ENCODE data around the gene LRRK1. TPM values are rescaled to one million over a fixed set of nuclear protein-coding genes. Genes with fewer than 3 reads are reported as not detected.
A peak's percentile ranks its signal among the peaks of the same experiment; 100 is the strongest.

LRRK1 gene
- total RNA-seq, 4 donors from 2014 or later, result 14.8 to 29.3 (median 19.1) TPM

- TF ChIP-seq POLR2A (IDR thresholded peaks at IDR 0.05), result no peak
- TF ChIP-seq, protein P1, sequence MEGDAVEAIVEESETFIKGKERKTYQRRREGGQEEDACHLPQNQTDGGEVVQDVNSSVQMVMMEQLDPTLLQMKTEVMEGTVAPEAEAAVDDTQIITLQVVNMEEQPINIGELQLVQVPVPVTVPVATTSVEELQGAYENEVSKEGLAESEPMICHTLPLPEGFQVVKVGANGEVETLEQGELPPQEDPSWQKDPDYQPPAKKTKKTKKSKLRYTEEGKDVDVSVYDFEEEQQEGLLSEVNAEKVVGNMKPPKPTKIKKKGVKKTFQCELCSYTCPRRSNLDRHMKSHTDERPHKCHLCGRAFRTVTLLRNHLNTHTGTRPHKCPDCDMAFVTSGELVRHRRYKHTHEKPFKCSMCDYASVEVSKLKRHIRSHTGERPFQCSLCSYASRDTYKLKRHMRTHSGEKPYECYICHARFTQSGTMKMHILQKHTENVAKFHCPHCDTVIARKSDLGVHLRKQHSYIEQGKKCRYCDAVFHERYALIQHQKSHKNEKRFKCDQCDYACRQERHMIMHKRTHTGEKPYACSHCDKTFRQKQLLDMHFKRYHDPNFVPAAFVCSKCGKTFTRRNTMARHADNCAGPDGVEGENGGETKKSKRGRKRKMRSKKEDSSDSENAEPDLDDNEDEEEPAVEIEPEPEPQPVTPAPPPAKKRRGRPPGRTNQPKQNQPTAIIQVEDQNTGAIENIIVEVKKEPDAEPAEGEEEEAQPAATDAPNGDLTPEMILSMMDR (IDR thresholded peaks at IDR 0.05), result no peak
- WGBS, 2 donors, result 86 to 87% methylated on average over 22 of the region's 22 CpGs
- intact Hi-C loops (cut with DNase I; ENCODE audit: low total_unique reads), result no loop called here
Observed at GRCh38 chr15:100887211-100887913, 31.8 kb upstream of the LRRK1 start.

GRCh38 chr15:100889385-100890050, 29.6 kb upstream of the LRRK1 start:
- 38% methylated on average over 20 of the region's 20 CpGs for WGBS, 2 donors
- no peak overlapping the region for H3K4me3 ChIP-seq (ENCODE audit: low read depth, poor library complexity, severe bottlenecking)
- DNase-seq (ENCODE audit: low spot score in 2 of 2), result peak in 1 of 2 donors; percentile 31
- TF ChIP-seq POLR2A (IDR thresholded peaks at IDR 0.05), result no peak
- TF ChIP-seq, protein P1 (IDR thresholded peaks at IDR 0.05), result no peak
- intact Hi-C loops (cut with DNase I; ENCODE audit: low total_unique reads), result no loop called here

More at GRCh38 chr15:100887211-100887913, 31.8 kb upstream of the LRRK1 start:
- H3K4me3 ChIP-seq (ENCODE audit: low read depth, poor library complexity, severe bottlenecking), result no peak overlapping the region
- DNase-seq (ENCODE audit: low spot score in 2 of 2), result no peak

DNA sequence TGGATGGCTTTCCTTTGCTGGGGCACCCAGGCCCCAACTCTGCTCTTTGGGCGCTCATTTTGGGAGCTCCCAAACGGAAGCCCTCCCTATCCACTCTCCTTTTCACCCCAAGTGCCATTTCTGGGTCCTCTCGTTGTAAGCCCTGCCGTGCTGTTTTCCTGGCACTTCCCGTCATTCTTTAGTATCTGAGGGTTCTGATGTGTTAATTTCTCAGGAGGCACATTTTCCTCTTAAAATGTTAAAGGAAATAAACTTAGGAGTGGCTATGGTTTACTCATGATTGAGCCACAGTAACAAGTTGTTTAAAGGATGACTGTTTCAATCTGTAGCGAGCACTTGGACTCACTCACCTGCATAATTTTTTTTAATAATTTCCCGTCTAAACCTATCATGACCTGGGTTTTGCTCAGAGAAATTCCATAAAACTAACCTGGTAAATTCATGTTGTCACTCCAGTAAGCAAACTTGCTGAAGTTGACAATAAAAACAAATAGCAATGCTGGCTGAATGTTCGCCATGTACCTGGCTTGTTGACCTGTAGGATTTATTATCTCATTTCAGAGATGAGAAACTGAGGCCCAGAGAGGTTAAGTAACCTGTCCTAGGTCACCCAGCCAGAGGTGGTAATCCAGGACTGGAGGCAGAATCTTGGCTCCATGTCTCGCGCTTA, 29.0 kb upstream of the LRRK1 start:
- intact Hi-C loops (cut with DNase I; ENCODE audit: low total_unique reads), result no loop called here
- no peak overlapping the region for H3K4me3 ChIP-seq (ENCODE audit: low read depth, poor library complexity, severe bottlenecking)
- 80 to 81% methylated on average over 10 of the region's 10 CpGs for WGBS, 2 donors
- DNase-seq (ENCODE audit: low spot score in 2 of 2), result no peak
- TF ChIP-seq POLR2A (IDR thresholded peaks at IDR 0.05), result no peak
- TF ChIP-seq, protein P1 (IDR thresholded peaks at IDR 0.05), result no peak

DNA sequence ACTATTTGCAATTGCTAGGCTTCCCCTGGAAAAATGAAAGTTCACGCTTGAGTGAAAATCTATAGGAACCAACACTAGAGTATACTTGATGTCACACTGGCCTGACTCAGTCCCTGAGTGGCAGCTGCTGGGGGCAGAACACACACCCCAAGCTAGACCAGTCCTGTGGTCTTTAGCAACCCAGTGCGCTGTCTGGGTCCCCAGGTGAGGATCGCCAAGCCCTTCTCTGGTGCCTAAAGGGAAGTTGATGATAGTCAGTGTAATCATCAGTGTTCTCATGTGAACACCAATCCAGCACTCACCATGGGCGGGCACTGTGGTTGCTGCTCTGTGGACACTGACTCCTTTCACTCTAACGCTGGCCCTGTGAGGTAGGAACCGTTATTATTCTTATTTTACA, 28.3 kb upstream of the LRRK1 start:
- no peak overlapping the region for H3K4me3 ChIP-seq (ENCODE audit: low read depth, poor library complexity, severe bottlenecking)
- TF ChIP-seq POLR2A (IDR thresholded peaks at IDR 0.05), result no peak
- TF ChIP-seq, protein P1 (IDR thresholded peaks at IDR 0.05), result no peak
- no peak for DNase-seq (ENCODE audit: low spot score in 2 of 2)
- 93 to 95% methylated on average over 6 of the region's 6 CpGs for WGBS, 2 donors
- intact Hi-C loops (cut with DNase I; ENCODE audit: low total_unique reads), result no loop called here

DNA sequence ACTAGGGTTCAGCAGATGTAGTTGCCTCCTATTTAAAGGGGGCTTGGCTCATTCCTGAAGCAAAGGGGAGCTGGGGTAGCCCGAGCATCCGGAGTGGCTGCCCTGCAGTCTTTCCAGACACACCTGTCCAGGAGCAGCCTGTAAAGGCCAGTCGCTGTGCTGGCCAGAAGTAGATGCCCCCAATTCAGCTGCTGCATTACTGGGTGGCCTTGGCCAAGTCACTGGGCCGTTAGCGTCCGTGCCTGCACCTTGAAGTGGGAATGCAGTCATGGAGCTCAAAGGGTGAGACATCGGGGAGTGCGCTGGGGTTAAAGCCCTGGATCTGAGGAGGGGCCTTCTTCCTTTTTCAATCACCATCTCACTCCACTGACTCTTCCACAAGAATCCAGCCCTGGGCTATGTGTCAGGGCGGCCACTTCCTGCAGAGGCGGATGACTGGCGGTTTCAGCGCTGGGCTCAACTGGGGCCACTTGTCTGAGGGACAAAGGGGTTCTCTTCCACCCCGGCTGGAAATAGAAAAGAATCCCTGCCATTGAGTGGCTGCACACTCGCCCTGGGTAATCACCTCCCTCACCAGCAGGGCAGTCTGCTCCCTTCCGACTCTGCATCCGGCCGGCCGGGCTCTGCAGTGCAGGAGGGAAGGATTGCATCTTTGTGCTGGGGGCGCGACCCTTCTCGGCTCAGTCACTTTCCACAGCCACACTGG, 27.7 kb upstream of the LRRK1 start:
- H3K4me3 ChIP-seq (ENCODE audit: low read depth, poor library complexity, severe bottlenecking), result no peak overlapping the region
- TF ChIP-seq POLR2A (IDR thresholded peaks at IDR 0.05), result no peak
- TF ChIP-seq, protein P1 (IDR thresholded peaks at IDR 0.05), result no peak
- DNase-seq (ENCODE audit: low spot score in 2 of 2), result peak in 1 of 2 donors; percentile 81
- intact Hi-C loops (cut with DNase I; ENCODE audit: low total_unique reads), result no loop called here
- 71 to 72% methylated on average over 21 of the region's 21 CpGs for WGBS, 2 donors
